Measurements from ENCODE around the gene PCDH9.

DNA sequence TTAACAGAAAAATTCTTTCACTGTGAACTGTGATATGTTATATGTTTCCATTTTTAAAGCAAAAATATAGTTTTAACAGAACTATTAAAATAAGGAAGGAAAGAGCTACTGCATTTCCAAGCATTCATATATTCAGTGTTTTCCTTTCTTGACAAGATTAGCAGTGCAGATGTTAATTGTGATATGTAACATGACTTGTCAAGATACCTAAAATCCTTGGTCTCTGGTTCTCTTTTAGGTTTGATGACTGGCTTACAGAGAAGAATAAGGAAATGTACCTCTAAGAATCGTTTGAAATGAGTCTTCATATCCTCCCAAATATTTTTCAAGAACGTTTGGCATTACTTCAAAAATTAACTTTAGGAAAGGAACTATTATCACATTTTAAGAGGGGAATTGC lies 907.2 kb downstream of the PCDH9 start:
- TF ChIP-seq EZH2 (IDR thresholded peaks at IDR 0.05) (no peak), POLR2AphosphoS5 (IDR thresholded peaks at IDR 0.05; ENCODE audit: borderline replicate concordance, low read depth, low read length) (no peak)
